Measurements from ENCODE around the gene RPS6KA2. TPM values are rescaled to one million over a fixed set of nuclear protein-coding genes. Genes with fewer than 3 reads are reported as not detected.

Gene RPS6KA2
- total RNA-seq, 3 donors from 2014 or later: 23.7 to 124 (median 56.4) TPM

DNA sequence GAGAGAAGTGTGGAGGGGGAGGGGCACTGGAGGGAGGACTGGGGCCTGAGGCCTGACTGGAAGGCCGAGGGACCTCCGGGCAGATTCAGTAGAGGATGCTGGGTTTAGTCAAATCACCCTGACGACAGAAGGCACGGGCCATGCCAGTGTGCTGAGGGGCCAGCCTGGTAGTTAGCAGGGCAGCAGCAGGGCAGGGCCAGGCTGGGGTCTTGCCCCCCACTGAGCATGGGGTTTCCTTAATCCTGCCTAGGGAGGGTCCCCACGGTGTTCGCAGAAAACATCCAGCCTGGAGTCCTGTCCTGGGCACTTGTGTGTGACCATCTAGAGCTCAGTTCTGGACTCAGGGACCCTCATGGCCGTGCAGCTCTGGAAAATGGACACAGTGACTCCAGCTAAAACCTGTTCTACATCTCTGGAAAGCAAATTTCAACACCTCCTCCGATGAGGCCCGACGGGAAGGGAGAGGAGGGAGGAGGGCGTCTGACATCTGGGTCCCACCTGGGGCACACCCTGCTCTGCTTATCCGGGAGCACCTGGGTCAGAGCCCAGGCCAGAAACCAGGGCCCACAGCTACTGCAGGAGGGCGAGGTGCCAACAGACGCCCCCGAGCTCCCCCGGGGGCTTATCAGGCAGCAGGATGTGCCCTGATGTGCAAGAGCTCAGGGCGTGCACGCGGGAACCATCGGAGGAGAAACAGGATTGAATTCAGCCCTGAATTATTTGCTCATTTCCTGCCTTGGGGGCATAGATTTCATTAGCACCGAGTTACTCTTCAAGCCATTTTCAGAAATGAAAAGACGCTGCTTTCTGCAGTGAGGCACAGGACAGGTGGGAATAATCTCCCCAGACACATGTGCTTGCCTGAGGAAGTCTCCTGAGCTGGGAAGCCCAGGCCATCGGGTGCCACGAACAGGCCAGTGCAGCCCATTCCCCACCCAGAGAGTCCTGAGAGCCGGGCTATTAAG, 166.3 kb downstream of the RPS6KA2 start:
- TF ChIP-seq POLR2A (IDR thresholded peaks at IDR 0.05): no peak
- TF ChIP-seq, protein P1, sequence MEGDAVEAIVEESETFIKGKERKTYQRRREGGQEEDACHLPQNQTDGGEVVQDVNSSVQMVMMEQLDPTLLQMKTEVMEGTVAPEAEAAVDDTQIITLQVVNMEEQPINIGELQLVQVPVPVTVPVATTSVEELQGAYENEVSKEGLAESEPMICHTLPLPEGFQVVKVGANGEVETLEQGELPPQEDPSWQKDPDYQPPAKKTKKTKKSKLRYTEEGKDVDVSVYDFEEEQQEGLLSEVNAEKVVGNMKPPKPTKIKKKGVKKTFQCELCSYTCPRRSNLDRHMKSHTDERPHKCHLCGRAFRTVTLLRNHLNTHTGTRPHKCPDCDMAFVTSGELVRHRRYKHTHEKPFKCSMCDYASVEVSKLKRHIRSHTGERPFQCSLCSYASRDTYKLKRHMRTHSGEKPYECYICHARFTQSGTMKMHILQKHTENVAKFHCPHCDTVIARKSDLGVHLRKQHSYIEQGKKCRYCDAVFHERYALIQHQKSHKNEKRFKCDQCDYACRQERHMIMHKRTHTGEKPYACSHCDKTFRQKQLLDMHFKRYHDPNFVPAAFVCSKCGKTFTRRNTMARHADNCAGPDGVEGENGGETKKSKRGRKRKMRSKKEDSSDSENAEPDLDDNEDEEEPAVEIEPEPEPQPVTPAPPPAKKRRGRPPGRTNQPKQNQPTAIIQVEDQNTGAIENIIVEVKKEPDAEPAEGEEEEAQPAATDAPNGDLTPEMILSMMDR (IDR thresholded peaks at IDR 0.05): no peak
- TF ChIP-seq POLR2AphosphoS5 (IDR thresholded peaks at IDR 0.05): no peak
- H3K9me3 ChIP-seq: peaks cover 0 to 8% of the 10 kb centered on the region in 2 donors
- H3K27ac ChIP-seq: no peak overlapping the region
- no peaks in the 10 kb centered on the region for H3K4me1 ChIP-seq
- DNase-seq (ENCODE audit: low spot score in 2 of 2): no peak
- intact Hi-C loops (cut with DNase I; ENCODE audit: low total_unique reads): no loop called here
- H3K36me3 ChIP-seq: no peaks in the 10 kb centered on the region
- H3K27me3 ChIP-seq: no peaks in the 10 kb centered on the region
- H3K4me3 ChIP-seq: no peak overlapping the region

DNA sequence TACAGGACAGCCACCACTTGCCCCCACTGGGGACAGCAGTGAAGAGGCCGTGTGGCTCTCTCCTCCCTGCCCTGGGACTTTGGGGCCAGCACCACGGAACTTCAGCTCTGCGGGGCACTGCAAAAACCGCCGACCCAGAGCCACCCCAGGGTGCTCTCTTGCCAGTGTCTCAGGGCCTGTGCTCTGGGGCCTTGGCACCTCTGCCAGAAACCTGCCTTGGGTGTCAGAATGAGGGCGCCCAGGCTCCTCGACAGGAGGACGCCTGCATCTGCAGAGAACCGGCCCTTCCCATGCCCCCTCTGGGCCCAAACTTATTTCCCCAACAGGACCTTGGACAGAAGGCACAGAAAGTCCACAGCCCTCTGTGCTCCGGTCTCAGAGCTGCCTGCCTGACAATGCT, 167.1 kb downstream of the RPS6KA2 start:
- H3K36me3 ChIP-seq: no peaks in the 10 kb centered on the region
- intact Hi-C loops (cut with DNase I; ENCODE audit: low total_unique reads): no loop called here
- H3K4me1 ChIP-seq: no peaks in the 10 kb centered on the region
- H3K27ac ChIP-seq: no peak overlapping the region
- H3K27me3 ChIP-seq: no peaks in the 10 kb centered on the region
- no peak for DNase-seq (ENCODE audit: low spot score in 2 of 2)
- H3K9me3 ChIP-seq: peaks cover 0 to 8% of the 10 kb centered on the region in 2 donors
- no peak overlapping the region for H3K4me3 ChIP-seq
- TF ChIP-seq, protein P1 (IDR thresholded peaks at IDR 0.05): no peak
- TF ChIP-seq POLR2AphosphoS5 (IDR thresholded peaks at IDR 0.05): no peak
- TF ChIP-seq POLR2A (IDR thresholded peaks at IDR 0.05): no peak

DNA sequence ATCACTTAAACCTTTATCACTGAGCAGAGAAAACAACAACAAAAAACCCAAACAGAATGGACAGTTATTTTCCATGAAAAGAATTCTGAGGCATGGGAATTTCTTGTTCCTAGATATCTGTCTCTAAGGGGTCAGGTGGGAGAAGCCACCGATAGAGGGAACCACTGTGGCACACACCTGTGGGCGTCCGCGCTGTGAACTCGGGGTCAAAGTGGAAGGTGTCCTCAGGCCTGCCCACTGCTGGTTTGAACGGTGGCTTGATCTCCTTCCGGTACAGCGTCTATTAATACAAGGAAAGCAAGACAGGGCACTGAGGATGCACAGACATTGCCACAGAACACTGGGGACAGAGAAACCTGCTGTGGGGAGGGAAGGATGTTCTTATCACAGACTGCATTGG, 167.8 kb downstream of the RPS6KA2 start:
- Histone ChIP-seq H3K4me3 (no peak overlapping the region), H3K9me3 (peaks cover 0 to 8% of the 10 kb centered on the region in 2 donors), H3K4me1 (no peaks in the 10 kb centered on the region), H3K27me3 (no peaks in the 10 kb centered on the region), H3K27ac (no peak overlapping the region), H3K36me3 (no peaks in the 10 kb centered on the region)
- no peak for DNase-seq (ENCODE audit: low spot score in 2 of 2)
- intact Hi-C loops (cut with DNase I; ENCODE audit: low total_unique reads): no loop called here
- TF ChIP-seq POLR2A (IDR thresholded peaks at IDR 0.05) (no peak), POLR2AphosphoS5 (IDR thresholded peaks at IDR 0.05) (no peak)
- TF ChIP-seq, protein P1 (IDR thresholded peaks at IDR 0.05): no peak

DNA sequence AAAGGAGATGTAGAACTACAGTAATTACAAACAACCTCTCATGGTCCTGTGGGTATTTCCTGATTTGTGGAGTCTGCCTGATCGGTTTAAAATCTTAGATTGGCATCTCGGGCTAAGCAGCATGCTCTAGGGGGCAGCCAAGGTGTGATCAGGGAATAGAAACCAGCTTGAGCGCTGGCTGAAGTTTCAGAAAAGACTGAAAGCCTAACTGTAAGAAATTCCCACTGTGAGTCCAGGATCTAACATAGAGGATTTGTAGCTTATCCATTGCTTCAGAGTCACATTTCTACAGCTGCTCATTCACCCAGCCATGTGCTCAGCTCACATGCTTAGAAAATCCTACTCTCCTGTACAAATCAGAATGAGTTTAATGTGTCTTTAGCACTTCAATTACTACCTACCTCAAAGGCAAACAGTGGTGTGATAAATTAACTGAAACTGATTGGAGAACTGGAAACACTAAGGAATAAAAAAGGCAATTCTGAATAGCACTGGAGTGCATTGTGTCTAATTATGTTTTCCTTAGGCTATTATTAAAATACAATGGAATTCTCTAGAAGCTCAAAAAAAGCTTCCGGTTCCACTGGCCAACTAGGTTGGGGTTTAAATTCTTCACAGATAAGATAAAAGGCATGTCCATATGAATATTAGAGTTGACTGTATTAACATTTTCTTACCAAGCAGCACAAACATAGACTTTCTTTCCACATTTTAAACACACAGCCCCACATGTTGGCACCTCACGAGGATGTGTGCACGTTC, 170.5 kb downstream of the RPS6KA2 start:
- TF ChIP-seq, protein P1 (IDR thresholded peaks at IDR 0.05): no peak
- TF ChIP-seq POLR2A (IDR thresholded peaks at IDR 0.05) (no peak), POLR2AphosphoS5 (IDR thresholded peaks at IDR 0.05) (no peak)
- intact Hi-C loops (cut with DNase I; ENCODE audit: low total_unique reads): no loop called here
- H3K9me3 ChIP-seq: peaks cover 0 to 8% of the 10 kb centered on the region in 2 donors
- H3K4me3 ChIP-seq: no peak overlapping the region
- H3K27ac ChIP-seq: no peak overlapping the region
- no peak for DNase-seq (ENCODE audit: low spot score in 2 of 2)
- H3K36me3 ChIP-seq: no peaks in the 10 kb centered on the region
- H3K4me1 ChIP-seq: no peaks in the 10 kb centered on the region
- H3K27me3 ChIP-seq: no peaks in the 10 kb centered on the region

Measured in breast epithelium (tissue), 4 donors.